A549 (cell line): ENCODE measurements around the gene MX2. TPM values are rescaled to one million over a fixed set of nuclear protein-coding genes. Genes with fewer than 3 reads are reported as not detected.

Experiments used
- ATAC-seq, 2 experiments: fragments of 200-7000 bp in 1 of 2; fragments of >200 bp in 1 of 2; cut with Nextera tagmentation in 1 of 2; cut with Tn5 transposase in 1 of 2; 3 replicates each; pipeline versions ENCODE4 v1.8.0 to v1.9.1; 2018 to 2020; ENCODE audit warnings: mild to moderate bottlenecking in 1 of 2, moderate library complexity in 1 of 2
- CTCF ChIA-PET: fragments of 300-600 bp; sonication (Branson Sonifier 250); formaldehyde crosslinking; extraction: SDS; loops from one replicate; lab custom pipeline; 2021; ENCODE audit warnings: antibody characterized with exemption, inconsistent platforms; lab: Yijun Ruan, JAX
- POLR2A ChIA-PET: fragments of 350-600 bp; formaldehyde crosslinking; extraction: SDS; loops from one replicate; lab custom pipeline; 2021; ENCODE audit warnings: antibody characterized with exemption, inconsistent platforms; lab: Yijun Ruan, JAX
- DNase-seq, 2 experiments: peaks; one replicate each; pipeline versions ENCODE4 v3.0.0 to v3.0.0-alpha.2; 2011 to 2016; ENCODE audit warnings: low read depth in 1 of 2, low spot score in 1 of 2
- FAIRE-seq: peaks from 2 replicates; lab custom pipeline; 2011; peaks lifted over from hg19 to GRCh38; lab: Jason Lieb, UNC
- H3K27ac ChIP-seq, 2 experiments: fragments of >200 bp; sonication (Bioruptor Twin); formaldehyde crosslinking; 3 replicates each; pipeline ENCODE4 v1.5.1; 2016 to 2017
- H3K4me1 ChIP-seq: fragments of >200 bp; sonication (Bioruptor Twin); formaldehyde crosslinking; 3 replicates; pipeline ENCODE4 v1.6.1; 2016
- H3K4me2 ChIP-seq: fragments of >200 bp; sonication (Bioruptor Twin); formaldehyde crosslinking; 3 replicates; pipeline ENCODE4 v1.6.1; 2016
- H3K4me3 ChIP-seq: fragments of >200 bp; sonication (Bioruptor Twin); formaldehyde crosslinking; 3 replicates; pipeline ENCODE4 v1.5.1; 2016
- H3K9me3 ChIP-seq: fragments of >200 bp; sonication (Bioruptor Twin); formaldehyde crosslinking; 3 replicates; pipeline ENCODE4 v1.6.1; 2016
- BHLHE40 ChIP-seq: IDR thresholded peaks from 2 replicates; pipeline ENCODE4 v1.6.1; 2012; ENCODE audit warnings: low read depth, low read length, inconsistent platforms
- CBX2 ChIP-seq: fragments of 200-600 bp; sonication (generic); IDR thresholded peaks from 2 replicates; pipeline ENCODE4 v1.6.1; 2016; ENCODE audit warnings: low read depth, mild to moderate bottlenecking, borderline replicate concordance
- CBX8 ChIP-seq: fragments of 200-600 bp; sonication (generic); IDR thresholded peaks from 2 replicates; pipeline ENCODE4 v1.6.1; 2016
- CHD2 ChIP-seq: fragments of 150-350 bp; IDR thresholded peaks from 2 replicates; pipeline ENCODE4 v1.6.1; 2014; ENCODE audit warnings: low read length; ENCODE audit not compliant: partially characterized antibody
- ESRRA ChIP-seq: fragments of 150-350 bp; IDR thresholded peaks from 2 replicates; pipeline ENCODE4 v1.6.1; 2014; ENCODE audit warnings: mild to moderate bottlenecking, low read length, borderline replicate concordance
- FOSB ChIP-seq: fragments of 250-450 bp; sonication (Bioruptor Pico); IDR thresholded peaks from 2 replicates; pipeline ENCODE4 v1.5.0; 2020; ENCODE audit warnings: mild to moderate bottlenecking, moderate library complexity
- FOSL2 ChIP-seq, 2 experiments: fragments of 450-650 bp in 1 of 2; fragments of >200 bp in 1 of 2; sonication (Bioruptor Twin) in 1 of 2; formaldehyde crosslinking; IDR thresholded peaks; 2 replicates each; pipeline versions ENCODE4 v1.5.0 to v1.6.1; 2016 to 2020; ENCODE audit warnings: mild to moderate bottlenecking in 1 of 2, moderate library complexity in 1 of 2
- GATA3 ChIP-seq: IDR thresholded peaks from 2 replicates; pipeline ENCODE4 v1.6.1; 2012; ENCODE audit warnings: borderline replicate concordance
- HDAC2 ChIP-seq: fragments of 200-600 bp; sonication (generic); IDR thresholded peaks from 2 replicates; pipeline ENCODE4 v1.6.1; 2016
- HOXA7 ChIP-seq: fragments of 250-450 bp; sonication (Bioruptor Pico); IDR thresholded peaks from 2 replicates; pipeline ENCODE4 v1.5.0; 2020; ENCODE audit warnings: mild to moderate bottlenecking, moderate library complexity
- HOXB13 ChIP-seq: fragments of 250-450 bp; sonication (Bioruptor Pico); IDR thresholded peaks from 2 replicates; pipeline ENCODE4 v1.5.0; 2020; ENCODE audit warnings: low read depth, mild to moderate bottlenecking, moderate library complexity
- JUNB ChIP-seq: fragments of >200 bp; sonication (Bioruptor Twin); formaldehyde crosslinking; IDR thresholded peaks from 2 replicates; pipeline ENCODE4 v1.6.1; 2016
- KDM1A ChIP-seq: fragments of 200-600 bp; sonication (generic); IDR thresholded peaks from 2 replicates; pipeline ENCODE4 v1.6.1; 2016; ENCODE audit warnings: low read depth, mild to moderate bottlenecking
- MAFK ChIP-seq: fragments of 450-650 bp; IDR thresholded peaks from 2 replicates; pipeline ENCODE4 v1.6.1; 2014; ENCODE audit not compliant: partially characterized antibody
- MYC ChIP-seq: IDR thresholded peaks from 2 replicates; pipeline ENCODE4 v1.6.1; 2012; ENCODE audit warnings: mild to moderate bottlenecking, inconsistent platforms, low read length, improper control_type of control experiment, borderline replicate concordance
- NFE2L2 ChIP-seq: fragments of 150-350 bp; conservative IDR thresholded peaks from 2 replicates; pipeline ENCODE4 v1.6.1; 2014; ENCODE audit warnings: low read length
- POLR2A ChIP-seq: IDR thresholded peaks from 2 replicates; pipeline ENCODE4 v1.6.1; 2012; ENCODE audit warnings: mild to moderate bottlenecking, low read length
- RAD21 ChIP-seq, 2 experiments: fragments of >200 bp in 1 of 2; sonication (Bioruptor Twin) in 1 of 2; formaldehyde crosslinking in 1 of 2; IDR thresholded peaks in 1 of 2; conservative IDR thresholded peaks in 1 of 2; 2 replicates in 1 of 2; 3 replicates in 1 of 2; pipeline ENCODE4 v1.6.1; 2012 to 2018; ENCODE audit warnings: inconsistent platforms in 1 of 2
- RARB ChIP-seq: fragments of 250-450 bp; sonication (Bioruptor Pico); IDR thresholded peaks from 2 replicates; pipeline ENCODE4 v1.8.0; 2021; ENCODE audit warnings: mild to moderate bottlenecking, moderate library complexity
- RNF2 ChIP-seq: fragments of 200-600 bp; sonication (generic); IDR thresholded peaks from 2 replicates; pipeline ENCODE4 v1.6.1; 2016; ENCODE audit warnings: low read depth, mild to moderate bottlenecking, antibody characterized with exemption, moderate library complexity, borderline replicate concordance
- SMC3 ChIP-seq: fragments of >200 bp; sonication (Bioruptor Twin); formaldehyde crosslinking; IDR thresholded peaks from 3 replicates; pipeline ENCODE4 v1.6.1; 2018; ENCODE audit warnings: inconsistent platforms
- SREBF2 ChIP-seq: fragments of 450-650 bp; IDR thresholded peaks from 2 replicates; pipeline ENCODE4 v1.6.1; 2014; ENCODE audit warnings: mild to moderate bottlenecking, moderate library complexity
- TFCP2L1 ChIP-seq: fragments of 250-450 bp; sonication (Bioruptor Pico); IDR thresholded peaks from 2 replicates; pipeline ENCODE4 v1.5.0; 2021; ENCODE audit warnings: mild to moderate bottlenecking
- ZC3H11A ChIP-seq: fragments of 450-650 bp; IDR thresholded peaks from 2 replicates; pipeline ENCODE4 v1.6.1; 2014; ENCODE audit warnings: antibody characterized with exemption, mild to moderate bottlenecking
- WGBS: methylation state at CpG from one replicate; pipeline ENCODE4 v1.1.6; 2017; ENCODE audit errors: missing lambda C conversion rate; 5-methylcytosine and 5-hydroxymethylcytosine counted together
- polyA plus RNA-seq, 4 experiments: library from polyadenylated mRNA; depleted of rRNA in 3 of 4; stranded (reverse); fragments of >200 nt; fragmentation: RNase III in 1 of 4; extraction: RNeasy Plus Mini Kit Qiagen cat#74134 plus additional on column Dnase treatment in 1 of 4; gene quantifications; 2 replicates in 3 of 4; 3 replicates in 1 of 4; pipeline ENCODE4 v1.2.3, GENCODE V29; 2011 to 2017
- TF ChIP-seq, protein P1 (sequence below): IDR thresholded peaks from 2 replicates; pipeline ENCODE4 v1.6.1; 2012
- TF ChIP-seq, protein P2 (sequence below): fragments of 150-350 bp; IDR thresholded peaks from 2 replicates; pipeline ENCODE4 v1.6.1; 2014; ENCODE audit warnings: low read depth, mild to moderate bottlenecking, low read length
- TF ChIP-seq, protein P3 (sequence below): fragments of >200 bp; sonication (Bioruptor Twin); formaldehyde crosslinking; IDR thresholded peaks from 3 replicates; pipeline ENCODE4 v1.6.1; 2016
- TF ChIP-seq, protein P4 (sequence below): IDR thresholded peaks from 2 replicates; pipeline ENCODE4 v1.6.1; 2012; ENCODE audit warnings: low read depth, borderline replicate concordance

MX2 gene
- polyA plus RNA-seq, 2 of the 4 experiments (the other 2 are of a cell fraction): not detected

DNA sequence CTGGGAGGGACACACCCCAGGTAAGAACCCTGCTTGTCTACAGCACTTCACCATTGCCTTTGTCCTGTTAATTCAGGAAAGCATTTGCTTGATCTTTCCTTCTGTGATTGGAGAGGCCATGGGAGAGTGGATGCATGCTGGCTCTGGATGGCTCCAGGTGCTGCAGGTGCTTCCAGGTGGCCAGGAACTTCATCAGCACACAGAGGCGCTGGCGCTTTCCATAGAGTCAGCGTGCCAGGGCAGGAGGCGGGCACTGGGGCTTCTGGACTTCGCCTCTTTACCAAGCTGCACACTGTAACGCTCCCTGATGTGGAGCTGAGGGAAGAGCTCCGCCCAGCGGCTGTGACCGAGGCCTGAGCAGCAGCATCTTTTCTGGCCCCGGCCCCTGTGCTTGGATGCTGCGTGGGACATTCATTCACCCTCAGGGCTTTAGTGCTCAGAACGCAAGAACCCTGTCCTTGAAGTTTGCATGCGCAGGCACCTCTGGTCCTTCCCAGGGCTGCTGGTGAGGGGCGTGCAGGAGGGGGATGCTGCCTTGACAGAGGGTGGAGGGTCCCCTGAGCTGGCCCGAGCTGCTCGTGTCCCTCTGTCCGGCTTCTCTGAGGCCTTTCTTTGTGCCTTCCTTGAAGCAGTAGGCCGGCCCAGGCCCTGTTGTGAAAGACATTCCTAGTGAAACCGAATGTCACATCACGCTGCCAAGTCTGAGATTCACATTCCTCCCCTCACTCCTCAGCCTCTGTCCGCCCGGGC is 1.6 kb upstream of the MX2 start:
- DNase-seq (no peak), FAIRE-seq (no peak), ATAC-seq (peak in 1 of 2 experiments; percentile 82; a peak in 3 of 6 replicates)
- Histone ChIP-seq H3K4me2 (no peak overlapping the region), H3K4me1 (no peaks in the 10 kb centered on the region), H3K9me3 (no peaks in the 10 kb centered on the region), H3K4me3 (no peak overlapping the region), H3K27ac (no peak overlapping the region)
- POLR2A ChIA-PET: no interaction called here
- CTCF ChIA-PET: interaction anchor here (0.6 kb wide), 1 partner anchor 91 kb away, joined by 3 read pairs; no protein-coding TSS in a partner anchor
- 56% methylated on average over 8 of the region's 22 CpGs for WGBS
- no peak for TF ChIP-seq HOXA7
- TF ChIP-seq RAD21 (conservative IDR thresholded peaks at IDR 0.05 in 1 of 2, IDR thresholded peaks at IDR 0.05 in 1 of 2): peak in 1 of 2 experiments; percentile 33; a peak in 2 of 5 replicates

DNA sequence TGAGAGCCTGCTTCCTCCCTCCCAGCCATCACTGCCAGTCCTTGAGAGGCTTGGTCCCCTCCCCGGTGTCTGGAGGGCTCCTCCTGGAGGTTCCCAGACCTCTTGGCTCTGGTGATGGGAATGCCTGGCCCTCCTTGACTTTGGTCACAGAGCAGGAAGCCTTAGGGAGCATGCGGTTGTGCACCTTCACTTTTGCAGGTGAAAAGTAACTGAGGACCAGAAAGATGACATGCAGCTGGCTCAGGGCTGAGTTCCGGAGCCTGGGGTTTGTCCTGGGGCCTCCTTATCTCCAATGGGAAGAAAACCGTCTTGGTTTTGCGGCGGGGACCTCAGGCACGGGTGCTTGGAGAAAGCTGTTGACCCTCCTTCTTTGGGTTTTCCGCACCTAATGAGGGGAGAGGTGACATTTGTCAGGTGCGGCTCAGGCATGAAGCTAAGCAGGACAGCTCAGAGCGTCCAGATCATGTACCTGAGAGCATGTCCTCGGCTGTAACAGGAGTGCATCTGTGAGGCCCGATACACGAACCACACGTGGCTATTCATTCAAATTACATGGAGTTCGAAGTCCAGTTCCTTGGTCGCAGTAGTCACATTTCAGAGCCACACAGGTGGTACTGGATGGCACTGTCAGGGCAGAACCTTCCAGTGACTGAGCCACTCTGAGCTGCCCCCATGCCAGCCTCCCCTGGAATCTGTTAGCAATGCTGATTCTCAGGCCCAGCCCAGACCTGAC is 608 bp upstream of the MX2 start:
- no peaks in the 10 kb centered on the region for H3K9me3 ChIP-seq
- ChIA-PET CTCF (interaction anchor here (0.5 to 0.6 kb wide), 2 partner anchors 20 to 90 kb away, joined by 3 read pairs; no protein-coding TSS in a partner anchor), POLR2A (no interaction called here)
- no peak for FAIRE-seq
- no peak for DNase-seq
- TF ChIP-seq RARB (no peak), ESRRA (no peak), JUNB (no peak), CBX8 (no peak), NFE2L2 (no peak), SREBF2 (no peak), TFCP2L1 (CRISPR knock-in tag) (no peak), GATA3 (no peak), SMC3 (no peak), MYC (no peak), RNF2 (no peak), CHD2 (no peak), HOXB13 (CRISPR knock-in tag) (no peak)
- TF ChIP-seq, protein P1, sequence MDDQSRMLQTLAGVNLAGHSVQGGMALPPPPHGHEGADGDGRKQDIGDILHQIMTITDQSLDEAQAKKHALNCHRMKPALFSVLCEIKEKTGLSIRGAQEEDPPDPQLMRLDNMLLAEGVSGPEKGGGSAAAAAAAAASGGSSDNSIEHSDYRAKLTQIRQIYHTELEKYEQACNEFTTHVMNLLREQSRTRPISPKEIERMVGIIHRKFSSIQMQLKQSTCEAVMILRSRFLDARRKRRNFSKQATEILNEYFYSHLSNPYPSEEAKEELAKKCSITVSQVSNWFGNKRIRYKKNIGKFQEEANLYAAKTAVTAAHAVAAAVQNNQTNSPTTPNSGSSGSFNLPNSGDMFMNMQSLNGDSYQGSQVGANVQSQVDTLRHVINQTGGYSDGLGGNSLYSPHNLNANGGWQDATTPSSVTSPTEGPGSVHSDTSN: no peak
- TF ChIP-seq, all 56 proteins: peak for 0
- H3K4me2 ChIP-seq: no peak overlapping the region
- no peak overlapping the region for H3K4me3 ChIP-seq
- no peaks in the 10 kb centered on the region; the same call in 2 of the 3 replicates for H3K4me1 ChIP-seq
- H3K27ac ChIP-seq: no peak overlapping the region
- no peak for ATAC-seq
- WGBS: 70% methylated on average over 14 of the region's 16 CpGs

DNA sequence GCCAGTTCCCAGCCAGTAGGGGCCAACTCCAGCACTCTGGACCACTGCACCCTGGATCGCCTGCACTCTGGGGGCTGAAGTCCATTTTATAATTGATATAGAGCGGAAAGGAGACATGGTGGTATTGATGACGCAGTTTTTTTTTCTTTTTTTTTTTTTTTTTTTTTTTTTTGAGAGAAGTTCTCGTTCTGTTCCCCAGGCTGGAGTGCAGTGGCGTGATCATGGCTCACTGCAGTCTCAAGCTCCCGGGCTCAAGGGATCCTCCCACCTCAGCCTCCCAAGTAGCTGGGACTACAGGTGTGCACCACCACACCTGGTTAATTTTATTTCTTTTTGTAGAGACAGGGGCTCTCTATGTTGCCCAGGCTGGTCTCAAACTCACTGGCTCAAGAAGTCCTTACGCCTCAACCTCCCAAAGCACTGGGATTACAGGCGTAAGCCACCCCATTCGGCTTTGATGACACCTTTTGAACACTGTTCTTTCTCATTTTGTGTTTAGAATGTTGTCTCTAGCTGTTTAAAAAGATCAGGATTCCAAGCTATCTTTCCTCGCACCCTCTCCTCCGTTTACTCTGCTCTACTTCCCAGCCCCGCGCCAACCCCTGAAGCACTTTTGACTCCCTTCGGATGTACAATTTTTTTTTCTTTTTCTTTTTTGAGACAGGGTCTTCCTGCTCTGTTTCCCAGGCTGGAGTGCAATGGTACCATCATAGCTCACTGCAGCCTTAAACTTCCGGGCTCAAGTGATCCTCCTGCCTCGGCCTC is 960 bp downstream of the MX2 start:
- Histone ChIP-seq H3K9me3 (no peaks in the 10 kb centered on the region), H3K4me3 (no peak overlapping the region), H3K4me2 (no peak overlapping the region), H3K4me1 (peaks cover 12% of the 10 kb centered on the region; the same call in 2 of the 3 replicates)
- FAIRE-seq (no peak), ATAC-seq (no peak)
- 82% methylated on average over 15 of the region's 16 CpGs for WGBS
- TF ChIP-seq NFE2L2 (no peak), SREBF2 (no peak), FOSB (CRISPR knock-in tag) (no peak), ZC3H11A (no peak), TFCP2L1 (CRISPR knock-in tag) (no peak), BHLHE40 (no peak), RARB (no peak), HDAC2 (no peak), CBX2 (no peak), KDM1A (no peak), HOXA7 (no peak), FOSL2 (IDR thresholded peaks at IDR 0.05) (no peak), FOSL2 (CRISPR knock-in tag; IDR thresholded peaks at IDR 0.05) (no peak), POLR2A (no peak), MAFK (no peak), SMC3 (no peak)
- TF ChIP-seq, protein P2, sequence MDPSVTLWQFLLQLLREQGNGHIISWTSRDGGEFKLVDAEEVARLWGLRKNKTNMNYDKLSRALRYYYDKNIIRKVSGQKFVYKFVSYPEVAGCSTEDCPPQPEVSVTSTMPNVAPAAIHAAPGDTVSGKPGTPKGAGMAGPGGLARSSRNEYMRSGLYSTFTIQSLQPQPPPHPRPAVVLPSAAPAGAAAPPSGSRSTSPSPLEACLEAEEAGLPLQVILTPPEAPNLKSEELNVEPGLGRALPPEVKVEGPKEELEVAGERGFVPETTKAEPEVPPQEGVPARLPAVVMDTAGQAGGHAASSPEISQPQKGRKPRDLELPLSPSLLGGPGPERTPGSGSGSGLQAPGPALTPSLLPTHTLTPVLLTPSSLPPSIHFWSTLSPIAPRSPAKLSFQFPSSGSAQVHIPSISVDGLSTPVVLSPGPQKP: no peak
- TF ChIP-seq, protein P3, sequence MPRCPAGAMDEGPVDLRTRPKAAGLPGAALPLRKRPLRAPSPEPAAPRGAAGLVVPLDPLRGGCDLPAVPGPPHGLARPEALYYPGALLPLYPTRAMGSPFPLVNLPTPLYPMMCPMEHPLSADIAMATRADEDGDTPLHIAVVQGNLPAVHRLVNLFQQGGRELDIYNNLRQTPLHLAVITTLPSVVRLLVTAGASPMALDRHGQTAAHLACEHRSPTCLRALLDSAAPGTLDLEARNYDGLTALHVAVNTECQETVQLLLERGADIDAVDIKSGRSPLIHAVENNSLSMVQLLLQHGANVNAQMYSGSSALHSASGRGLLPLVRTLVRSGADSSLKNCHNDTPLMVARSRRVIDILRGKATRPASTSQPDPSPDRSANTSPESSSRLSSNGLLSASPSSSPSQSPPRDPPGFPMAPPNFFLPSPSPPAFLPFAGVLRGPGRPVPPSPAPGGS: no peak
- TF ChIP-seq, protein P4, sequence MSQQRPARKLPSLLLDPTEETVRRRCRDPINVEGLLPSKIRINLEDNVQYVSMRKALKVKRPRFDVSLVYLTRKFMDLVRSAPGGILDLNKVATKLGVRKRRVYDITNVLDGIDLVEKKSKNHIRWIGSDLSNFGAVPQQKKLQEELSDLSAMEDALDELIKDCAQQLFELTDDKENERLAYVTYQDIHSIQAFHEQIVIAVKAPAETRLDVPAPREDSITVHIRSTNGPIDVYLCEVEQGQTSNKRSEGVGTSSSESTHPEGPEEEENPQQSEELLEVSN: no peak
- TF ChIP-seq, all 56 proteins: peak for 0
- no peak overlapping the region for H3K27ac ChIP-seq
- POLR2A ChIA-PET: no interaction called here
- CTCF ChIA-PET: no interaction called here
- no peak for DNase-seq
